Parathyroid adenoma (tissue), 2 donors: ENCODE results near the gene DFFB.

Experiments
- H2AFZ ChIP-seq: fragments of 300-600 bp; sonication (generic); one replicate; pipeline ENCODE4 v1.7.0; 2017; ENCODE audit warnings: antibody characterized with exemption, mild to moderate bottlenecking
- H3K27ac ChIP-seq: fragments of 300-600 bp; sonication (generic); one replicate; pipeline ENCODE4 v1.7.0; 2017
- H3K27me3 ChIP-seq: fragments of 300-600 bp; sonication (generic); one replicate; pipeline ENCODE4 v1.7.0; 2017; ENCODE audit warnings: low read length; ENCODE audit not compliant: control insufficient read depth, insufficient read depth
- H3K36me3 ChIP-seq: fragments of 300-600 bp; sonication (generic); one replicate; pipeline ENCODE4 v1.7.0; 2017; ENCODE audit warnings: low read length; ENCODE audit not compliant: control insufficient read depth, insufficient read depth
- H3K4me1 ChIP-seq: fragments of 300-600 bp; sonication (generic); one replicate; pipeline ENCODE4 v1.7.0; 2017; ENCODE audit warnings: control low read depth
- H3K4me2 ChIP-seq: fragments of 300-600 bp; sonication (generic); one replicate; pipeline ENCODE4 v1.7.0; 2017; ENCODE audit warnings: low read length
- H3K4me3 ChIP-seq: fragments of 300-600 bp; sonication (generic); one replicate; pipeline ENCODE4 v1.7.0; 2017; ENCODE audit warnings: low read depth, low read length
- H3K79me2 ChIP-seq: fragments of 300-600 bp; sonication (generic); one replicate; pipeline ENCODE4 v1.7.0; 2017; ENCODE audit warnings: control low read depth
- H3K9ac ChIP-seq: fragments of 300-600 bp; sonication (generic); one replicate; pipeline ENCODE4 v1.7.0; 2017; ENCODE audit warnings: mild to moderate bottlenecking
- H3K9me3 ChIP-seq: fragments of 300-600 bp; sonication (generic); one replicate; pipeline ENCODE4 v1.7.0; 2017; ENCODE audit warnings: low read length; ENCODE audit not compliant: control insufficient read depth
- CTCF ChIP-seq: fragments of 300-600 bp; sonication (generic); IDR thresholded peaks from one replicate; pipeline ENCODE4 v1.7.0; 2017; ENCODE audit warnings: antibody characterized with exemption, mild to moderate bottlenecking
- donor health status: primary hyperparathyroidism.

The DFFB gene

DNA sequence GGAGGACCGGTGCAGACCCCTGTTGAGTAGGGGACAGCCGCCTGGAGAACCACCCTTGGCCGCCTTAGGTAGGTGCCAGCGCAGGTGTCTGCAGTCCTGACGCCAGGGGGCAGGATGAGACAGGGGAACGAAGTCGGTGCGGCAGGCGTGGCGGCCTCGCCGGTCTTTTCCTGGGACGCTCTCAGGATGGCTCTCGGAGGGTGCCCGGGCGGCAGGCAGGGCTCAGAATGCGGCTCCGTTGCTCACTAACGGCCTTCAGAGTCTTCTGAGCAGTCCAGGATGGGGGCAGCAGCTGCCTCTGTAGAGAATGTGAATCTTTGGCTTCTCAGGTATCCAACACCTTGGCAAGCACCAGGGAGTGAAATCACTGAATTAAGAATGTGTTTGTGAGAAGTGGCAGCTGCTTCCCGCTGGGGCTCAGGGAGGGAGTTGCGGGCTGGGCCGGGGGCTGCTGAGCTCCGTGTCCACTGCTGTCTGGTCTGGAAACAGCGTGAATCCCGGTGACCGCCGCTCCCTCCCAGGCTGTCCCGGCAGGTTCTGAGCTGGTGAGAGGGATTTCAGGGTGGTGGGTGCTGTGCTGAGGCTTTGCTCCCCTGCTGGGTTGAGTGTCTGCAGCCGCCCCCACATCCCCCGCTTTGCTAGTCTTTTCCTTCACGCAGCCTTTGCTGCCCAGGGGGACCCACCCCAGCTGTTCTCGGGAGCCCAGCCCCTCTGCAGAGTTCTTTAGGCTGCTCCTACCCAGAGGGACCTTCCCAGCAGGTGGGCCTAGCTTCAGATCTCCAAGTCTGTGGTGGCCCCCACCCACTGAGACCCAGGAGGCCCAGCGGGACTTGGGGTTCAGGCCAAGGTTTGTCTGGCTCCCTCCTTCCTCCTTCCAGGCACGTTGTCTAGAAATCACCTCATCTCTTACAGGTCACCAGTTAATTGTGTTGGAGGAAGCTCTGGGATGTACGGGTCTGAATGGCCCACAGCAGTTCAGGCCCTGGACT is 53.9 kb downstream of the DFFB start:
- Histone ChIP-seq H3K79me2 (no peaks in the 10 kb centered on the region), H3K4me2 (peak overlapping the region; percentile 60), H2AFZ (peak overlapping the region; percentile 50), H3K9ac (no peak overlapping the region), H3K4me1 (no peaks in the 10 kb centered on the region), H3K27me3 (no peaks in the 10 kb centered on the region), H3K36me3 (no peaks in the 10 kb centered on the region), H3K4me3 (no peak overlapping the region), H3K9me3 (no peaks in the 10 kb centered on the region), H3K27ac (no peak overlapping the region)
- TF ChIP-seq CTCF = peak; percentile 60

DNA sequence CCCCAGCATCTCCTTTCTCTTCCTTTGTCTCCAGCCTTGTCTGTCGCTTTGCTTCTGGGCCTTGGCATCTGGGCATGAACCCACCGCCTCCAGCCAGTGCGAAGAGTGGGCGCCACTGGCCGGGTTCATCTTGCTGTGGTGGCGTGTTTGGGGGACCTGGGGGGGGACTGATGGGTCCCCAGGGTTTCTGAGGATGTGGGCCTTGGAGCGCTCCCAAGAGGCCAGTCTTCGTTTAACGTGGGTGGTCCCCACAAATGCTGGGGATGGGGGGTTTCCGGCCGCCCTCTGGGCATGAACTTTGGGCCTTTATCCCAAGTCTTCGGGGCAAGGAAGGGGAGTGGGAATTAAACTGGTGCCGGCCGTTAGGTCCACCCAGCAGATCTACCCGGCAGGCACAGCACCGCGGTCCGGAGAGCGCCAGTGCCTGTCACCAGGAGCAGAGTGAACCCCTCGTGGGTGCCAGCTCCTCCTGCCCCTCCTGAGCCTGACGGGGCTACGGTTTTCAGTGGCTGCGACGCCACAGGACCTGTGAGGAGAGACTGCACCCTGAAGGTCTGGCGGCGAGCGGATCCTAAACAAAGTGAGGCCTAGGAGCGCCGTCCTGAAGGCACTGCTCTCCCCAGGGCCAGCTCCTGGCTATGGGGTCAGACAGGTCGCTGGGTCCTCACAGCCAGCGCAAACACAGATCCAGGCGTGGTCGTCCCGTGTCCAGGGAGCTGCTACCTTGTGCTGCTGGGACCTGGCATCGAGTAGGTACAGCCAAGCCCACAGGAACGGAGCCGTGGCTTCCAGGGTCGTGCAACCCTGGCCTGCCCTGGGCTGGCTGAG is 54.9 kb downstream of the DFFB start:
- Histone ChIP-seq H3K36me3 (no peaks in the 10 kb centered on the region), H3K4me2 (no peak overlapping the region), H3K4me1 (no peaks in the 10 kb centered on the region), H3K79me2 (no peaks in the 10 kb centered on the region), H3K27ac (no peak overlapping the region), H3K9me3 (no peaks in the 10 kb centered on the region), H3K9ac (no peak overlapping the region), H3K4me3 (no peak overlapping the region), H2AFZ (no peak overlapping the region), H3K27me3 (no peaks in the 10 kb centered on the region)
- no peak for TF ChIP-seq CTCF

- no peak for TF ChIP-seq CTCF
- H3K27ac ChIP-seq = no peak overlapping the region
- H3K4me2 ChIP-seq = no peak overlapping the region
- H2AFZ ChIP-seq = no peak overlapping the region
- H3K9me3 ChIP-seq = no peaks in the 10 kb centered on the region
- H3K36me3 ChIP-seq = no peaks in the 10 kb centered on the region
- H3K4me3 ChIP-seq = no peak overlapping the region
- H3K4me1 ChIP-seq = no peaks in the 10 kb centered on the region
- H3K27me3 ChIP-seq = no peaks in the 10 kb centered on the region
- H3K9ac ChIP-seq = no peak overlapping the region
- no peaks in the 10 kb centered on the region for H3K79me2 ChIP-seq
Observed at GRCh38 chr1:3912809-3913685, 55.8 kb downstream of the DFFB start.

- no peaks in the 10 kb centered on the region for H3K79me2 ChIP-seq
- no peak overlapping the region for H2AFZ ChIP-seq
- no peaks in the 10 kb centered on the region for H3K27me3 ChIP-seq
- no peaks in the 10 kb centered on the region for H3K9me3 ChIP-seq
- no peak for TF ChIP-seq CTCF
- no peak overlapping the region for H3K4me2 ChIP-seq
- no peak overlapping the region for H3K9ac ChIP-seq
- no peak overlapping the region for H3K27ac ChIP-seq
- no peaks in the 10 kb centered on the region for H3K4me1 ChIP-seq
- no peaks in the 10 kb centered on the region for H3K36me3 ChIP-seq
- no peak overlapping the region for H3K4me3 ChIP-seq
Observed at GRCh38 chr1:3914331-3914851, 57.1 kb downstream of the DFFB start.
